CD4-positive, alpha-beta T cell treated with Interleukin-1 beta for 1 hour (primary cell): ENCODE results near the gene CD247.

Experiments
- DNase-seq, 2 donors: peaks; one replicate each; pipeline ENCODE4 v3.0.0-alpha.2; 2020 to 2022

CD247 gene

DNA sequence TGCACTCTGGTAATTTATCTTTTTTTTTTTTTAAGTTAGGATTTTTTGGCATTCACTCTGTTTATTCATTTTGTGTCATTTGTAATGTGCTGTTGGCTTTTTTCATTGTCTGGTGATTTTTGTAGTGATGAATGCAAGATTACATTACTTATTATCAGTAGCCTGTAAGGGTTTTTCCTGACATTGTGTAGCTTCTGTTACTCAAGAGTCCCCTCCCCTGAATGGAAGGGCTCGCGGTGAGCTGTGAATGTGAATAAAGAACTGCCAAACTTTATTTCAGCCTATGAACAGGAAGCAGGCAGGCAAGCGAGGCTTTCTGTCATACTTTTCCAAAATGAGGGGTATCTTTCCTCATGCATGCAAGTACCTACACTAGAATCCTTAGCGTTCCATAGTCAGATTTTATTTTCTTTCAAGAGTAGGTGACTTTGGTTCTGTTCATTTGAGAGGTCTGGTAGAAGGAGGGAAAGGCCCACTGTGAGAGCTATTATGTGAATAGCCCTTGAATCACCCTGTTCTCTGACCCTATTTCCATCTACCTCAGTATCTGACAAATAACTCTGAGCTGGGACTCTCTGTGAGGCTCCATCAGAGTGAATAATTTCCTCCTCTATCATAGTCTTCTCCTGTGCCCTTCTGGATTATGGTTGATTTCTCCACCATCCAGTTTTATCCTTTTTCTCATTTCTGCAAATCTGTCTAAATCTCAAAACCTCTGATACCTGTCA, 114.0 kb downstream of the CD247 start:
- no peak for DNase-seq

DNA sequence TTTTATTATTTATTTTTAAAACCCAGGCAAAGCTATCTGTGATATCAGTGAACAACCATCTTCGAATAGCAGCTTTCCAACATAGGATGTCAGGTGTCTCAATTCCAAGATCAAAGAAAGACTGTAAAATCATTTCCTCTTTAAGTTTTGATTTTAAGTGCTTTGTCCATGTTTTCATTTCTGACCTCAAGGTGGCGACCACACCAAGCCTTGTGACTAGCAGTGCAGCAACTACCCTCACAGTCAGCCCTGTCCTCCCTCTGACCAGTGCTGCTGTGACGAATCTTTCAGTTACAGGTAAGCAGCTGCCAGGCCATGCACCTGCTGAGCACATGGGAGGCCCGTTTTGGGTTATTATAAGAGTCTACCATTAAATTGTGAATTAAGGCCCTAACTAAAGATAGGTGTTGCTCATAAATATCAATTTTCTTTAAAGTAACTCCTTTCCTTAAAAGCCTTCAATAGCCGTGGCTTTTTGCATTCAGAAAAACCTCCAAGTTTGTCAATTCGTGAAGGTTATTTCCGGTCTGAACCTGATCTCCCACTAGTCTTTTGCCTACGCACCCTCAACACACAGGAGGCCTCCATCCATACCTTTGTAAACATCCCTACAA, 117.0 kb downstream of the CD247 start:
- DNase-seq = peak; percentile 64 to 65

DNA sequence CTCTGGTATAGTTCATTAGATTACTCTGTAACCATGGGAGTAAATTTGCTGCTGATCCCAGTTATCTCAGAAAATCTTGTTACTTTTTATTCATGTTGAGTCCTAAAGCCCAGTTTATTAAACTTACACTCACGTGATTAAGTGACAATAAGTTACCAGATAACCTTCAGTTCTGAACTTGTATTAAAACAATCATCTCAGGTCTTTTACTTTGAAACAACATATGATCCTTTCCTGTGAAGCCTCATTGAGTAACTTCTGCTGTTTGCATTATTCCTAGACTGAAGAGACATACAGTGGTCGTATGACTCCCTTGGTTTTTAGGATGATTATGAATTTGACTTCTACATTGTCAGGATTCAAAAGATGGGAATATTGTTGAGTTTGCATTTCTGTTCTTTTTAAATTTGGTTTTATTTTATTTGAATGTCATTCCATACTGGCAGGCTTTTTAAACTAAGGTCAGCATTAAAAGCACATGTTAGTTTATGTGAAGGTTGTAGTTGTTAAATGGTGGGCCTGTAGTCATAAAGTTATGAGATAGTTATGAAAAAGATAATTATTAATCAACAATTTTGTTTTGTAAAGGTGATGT, 117.9 kb downstream of the CD247 start:
- DNase-seq = no peak

DNA sequence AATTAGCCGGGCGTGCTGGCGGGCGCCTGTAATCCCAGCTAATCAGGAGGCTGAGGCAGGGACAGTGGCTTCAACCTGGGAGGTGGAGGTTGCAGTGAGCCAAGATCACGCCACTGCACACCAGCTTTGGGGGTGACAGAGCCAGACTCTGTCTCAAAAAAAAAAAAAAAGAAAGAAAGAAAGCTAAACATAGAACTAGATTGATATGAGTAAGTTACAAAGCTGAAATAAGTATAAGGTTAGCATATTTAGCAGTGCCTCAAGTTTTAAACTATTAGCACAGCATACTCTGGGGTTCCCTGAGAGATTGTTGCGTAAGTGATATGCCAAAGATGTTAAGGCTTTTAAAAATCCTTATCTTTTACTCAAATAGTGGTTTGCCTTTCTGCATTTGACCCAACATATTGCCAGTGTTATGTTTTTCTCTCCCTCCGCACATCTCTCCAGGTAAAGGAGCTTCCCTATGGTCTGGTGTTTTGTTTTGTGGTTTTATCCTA, 126.1 kb downstream of the CD247 start:
- no peak for DNase-seq

DNA sequence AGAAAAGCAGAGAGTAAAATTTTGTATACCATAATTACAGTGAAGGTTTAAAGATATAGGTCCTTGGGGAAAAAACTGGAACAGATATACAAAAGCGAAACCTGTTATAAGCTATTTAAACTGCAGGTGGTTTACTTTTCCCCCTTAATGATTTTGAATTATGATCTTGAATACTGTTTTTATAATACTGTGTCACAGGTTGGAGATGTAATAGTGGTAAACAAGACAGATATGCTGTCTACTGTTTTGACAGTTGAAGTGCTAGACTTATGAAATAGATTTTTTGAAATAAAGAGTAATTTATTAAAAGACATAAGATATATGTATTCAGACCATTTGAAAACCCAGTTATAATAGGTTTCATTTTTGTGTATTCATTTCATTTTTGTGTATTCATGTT, 129.4 kb downstream of the CD247 start:
- no peak for DNase-seq

DNA sequence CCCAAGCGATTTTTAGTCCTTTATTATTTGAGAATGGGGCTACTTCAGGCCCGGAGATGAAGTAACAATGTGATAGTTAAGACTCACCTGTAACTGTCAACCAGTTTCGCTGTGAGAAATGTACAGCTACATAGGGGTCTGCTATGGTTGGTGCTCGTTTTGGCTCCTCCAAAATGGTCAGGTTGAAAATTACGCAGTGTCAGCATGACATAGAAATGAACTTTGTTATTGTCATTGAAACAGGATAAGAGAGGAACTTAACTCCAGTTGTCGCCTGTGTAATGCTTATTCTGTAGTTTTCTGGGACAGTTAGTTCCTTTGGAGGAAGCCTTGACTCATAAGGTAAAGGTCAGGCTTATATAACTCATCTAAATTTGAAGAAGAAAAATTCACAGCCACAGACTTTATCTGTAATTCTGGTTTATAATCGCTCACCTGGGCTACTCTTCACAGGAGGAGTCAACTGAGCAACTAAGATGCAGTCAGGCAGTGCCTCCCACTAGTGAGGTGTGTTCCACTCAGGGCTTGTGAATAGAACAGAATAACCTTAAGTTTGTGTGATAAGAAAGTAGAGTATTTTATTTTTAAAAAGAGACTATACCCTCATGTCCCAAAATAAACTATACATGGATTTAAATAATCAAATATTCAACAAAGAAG, 130.9 kb downstream of the CD247 start:
- no peak for DNase-seq
